Upper lobe of left lung (tissue), 4 donors: Measurements from ENCODE around the gene ACD.

Source experiments
- CTCF ChIP-seq, 6 experiments: fragments of 450-650 bp in 4 of 6; fragments of 200-600 bp in 2 of 6; sonication (generic) in 2 of 6; IDR thresholded peaks; one replicate each; pipeline ENCODE4 v1.5.1; 2016 to 2019; ENCODE audit warnings: antibody characterized with exemption in 6 of 6
- EP300 ChIP-seq, 4 donors: sonication (generic); formaldehyde crosslinking; IDR thresholded peaks; one replicate each; pipeline ENCODE4 v1.5.1; 2017; ENCODE audit warnings: antibody characterized with exemption in 4 of 4, control low read depth in 2 of 4
- POLR2A ChIP-seq, 4 donors: fragments of 450-650 bp; IDR thresholded peaks; one replicate each; pipeline ENCODE4 v1.5.1; 2016 to 2017; ENCODE audit warnings: antibody characterized with exemption in 4 of 4, mild to moderate bottlenecking in 2 of 4
- POLR2AphosphoS5 ChIP-seq, 2 donors: sonication (generic); formaldehyde crosslinking; IDR thresholded peaks; one replicate each; pipeline ENCODE4 v1.5.1; 2017; ENCODE audit warnings: antibody characterized with exemption in 2 of 2

- TF ChIP-seq POLR2A (IDR thresholded peaks at IDR 0.05) (no peak), CTCF (IDR thresholded peaks at IDR 0.05) (no peak), POLR2AphosphoS5 (IDR thresholded peaks at IDR 0.05) (no peak), EP300 (IDR thresholded peaks at IDR 0.05) (no peak)
These were observed 1.2 kb upstream of the ACD start for GRCh38 chr16:67661101-67661761.
